NCI-H2029 (cell line): ENCODE measurements around the gene PARVA.

ENCODE experiments used
- DNase-seq: peaks from one replicate; lab custom pipeline; 2025; lab: John Stamatoyannopoulos, UW

PARVA gene

GRCh38 chr11:12531681-12532080 lies 154.3 kb downstream of the PARVA start:
- DNase-seq: no peak

GRCh38 chr11:12532580-12532979 lies 155.2 kb downstream of the PARVA start:
- no peak for DNase-seq

- DNase-seq: no peak
Measured at GRCh38 chr11:12534549-12534948, 157.2 kb downstream of the PARVA start.

GRCh38 chr11:12535321-12535720 lies 157.9 kb downstream of the PARVA start:
- DNase-seq: no peak

- DNase-seq: no peak
Measured at GRCh38 chr11:12536566-12536965, 159.2 kb downstream of the PARVA start.

- peak; percentile 64 for DNase-seq
Measured at GRCh38 chr11:12537778-12538401, 160.5 kb downstream of the PARVA start.

GRCh38 chr11:12538889-12539421 lies 161.6 kb downstream of the PARVA start:
- DNase-seq: no peak

- DNase-seq: no peak
Measured at GRCh38 chr11:12539572-12539971, 162.2 kb downstream of the PARVA start.

GRCh38 chr11:12540075-12540680 lies 162.8 kb downstream of the PARVA start:
- DNase-seq: no peak

- no peak for DNase-seq
Measured at GRCh38 chr11:12540913-12541582, 163.7 kb downstream of the PARVA start.

GRCh38 chr11:12541583-12542151 lies 164.3 kb downstream of the PARVA start:
- DNase-seq: no peak

- no peak for DNase-seq
Measured at GRCh38 chr11:12542186-12542935, 165.0 kb downstream of the PARVA start.

GRCh38 chr11:12543596-12544415 lies 166.4 kb downstream of the PARVA start:
- DNase-seq: no peak

- no peak for DNase-seq
Measured at GRCh38 chr11:12544986-12545775, 167.8 kb downstream of the PARVA start.

- DNase-seq: no peak
Measured at GRCh38 chr11:12546122-12546521, 168.8 kb downstream of the PARVA start.

GRCh38 chr11:12546660-12547059 lies 169.3 kb downstream of the PARVA start:
- no peak for DNase-seq

- DNase-seq: no peak
Measured at GRCh38 chr11:12547953-12548650, 170.7 kb downstream of the PARVA start.

GRCh38 chr11:12552692-12553091 lies 175.3 kb downstream of the PARVA start:
- DNase-seq: no peak

GRCh38 chr11:12554122-12554521 lies 176.8 kb downstream of the PARVA start:
- DNase-seq: no peak

GRCh38 chr11:12556155-12556554 lies 178.8 kb downstream of the PARVA start:
- no peak for DNase-seq
